HUES64 (cell line): ENCODE results near the gene VWA2.

Source experiments
- H3K27ac ChIP-seq: 2 replicates; pipeline ENCODE4 v1.7.0; 2013; ENCODE audit warnings: low read depth, low read length, inconsistent platforms
- H3K27me3 ChIP-seq: 2 replicates; pipeline ENCODE4 v1.6.1; 2013; ENCODE audit warnings: mild to moderate bottlenecking, low read length; ENCODE audit not compliant: insufficient read depth
- H3K36me3 ChIP-seq: 2 replicates; pipeline ENCODE4 v1.6.1; 2013; ENCODE audit warnings: mild to moderate bottlenecking, low read length; ENCODE audit not compliant: insufficient read depth
- H3K4me1 ChIP-seq: 2 replicates; pipeline ENCODE4 v1.6.1; 2013; ENCODE audit warnings: mild to moderate bottlenecking, low read length, moderate library complexity; ENCODE audit not compliant: insufficient read depth
- H3K4me3 ChIP-seq: 2 replicates; pipeline ENCODE4 v1.5.1; 2013; ENCODE audit warnings: mild to moderate bottlenecking, low read length, moderate library complexity
- H3K9ac ChIP-seq: 2 replicates; pipeline ENCODE4 v1.6.1; 2013; ENCODE audit warnings: mild to moderate bottlenecking, low read depth, low read length
- H3K9me3 ChIP-seq: 2 replicates; pipeline ENCODE4 v1.6.1; 2013; ENCODE audit warnings: low read depth, low read length; ENCODE audit not compliant: insufficient read depth
- WGBS: fragments of 150-250, 120-280 bp; methylation state at CpG from one replicate; pipeline ENCODE4 v1.1.7; 2013; ENCODE audit warnings: missing lambda C conversion rate; 5-methylcytosine and 5-hydroxymethylcytosine counted together

The VWA2 gene

DNA sequence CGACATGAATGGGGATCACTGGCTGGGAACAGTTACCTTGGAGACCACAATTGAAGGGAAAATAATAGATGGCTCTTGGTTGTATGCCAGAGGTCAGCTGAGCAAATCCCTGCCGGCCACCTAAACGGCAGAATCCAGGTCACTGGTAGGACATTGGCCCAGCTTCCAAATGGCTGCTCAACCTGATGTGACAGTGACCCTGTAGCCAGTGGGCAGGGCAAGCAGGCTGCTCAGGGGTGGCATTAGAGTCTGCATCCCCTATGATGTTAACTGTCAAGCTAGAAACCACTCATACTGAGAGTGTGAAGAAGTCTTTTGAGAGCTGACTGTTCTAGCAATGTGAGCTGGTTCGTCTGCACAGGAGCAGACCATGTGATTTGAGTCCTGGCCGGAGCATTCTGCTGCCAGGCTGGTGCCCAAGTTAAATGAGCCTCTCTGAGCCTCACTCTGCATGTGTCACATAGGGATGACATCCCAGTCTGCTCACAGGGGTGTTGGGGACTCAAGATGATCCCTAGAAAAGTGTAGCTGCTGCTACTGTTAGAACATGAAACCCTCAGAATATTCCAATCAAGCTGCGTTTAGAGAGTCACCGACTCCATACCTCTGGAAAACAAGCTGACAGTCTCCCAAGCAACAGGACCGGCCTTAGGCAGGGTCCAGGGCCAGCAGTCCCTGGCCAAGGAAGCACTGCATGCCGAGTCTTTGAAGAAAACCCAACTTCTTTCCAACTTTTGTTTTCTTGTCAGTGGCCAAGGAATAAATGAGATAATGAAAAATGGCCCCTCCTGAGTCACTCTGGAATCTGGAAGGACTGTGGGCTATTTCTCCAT, 69.7 kb downstream of the VWA2 start:
- Histone ChIP-seq H3K9ac (no peak overlapping the region), H3K9me3 (no peaks in the 10 kb centered on the region), H3K4me3 (no peak overlapping the region), H3K27ac (no peak overlapping the region), H3K4me1 (no peaks in the 10 kb centered on the region), H3K36me3 (no peaks in the 10 kb centered on the region), H3K27me3 (no peaks in the 10 kb centered on the region; the same call in 1 of the 2 replicates)
- WGBS, result 89% methylated on average over 9 of the region's 9 CpGs

DNA sequence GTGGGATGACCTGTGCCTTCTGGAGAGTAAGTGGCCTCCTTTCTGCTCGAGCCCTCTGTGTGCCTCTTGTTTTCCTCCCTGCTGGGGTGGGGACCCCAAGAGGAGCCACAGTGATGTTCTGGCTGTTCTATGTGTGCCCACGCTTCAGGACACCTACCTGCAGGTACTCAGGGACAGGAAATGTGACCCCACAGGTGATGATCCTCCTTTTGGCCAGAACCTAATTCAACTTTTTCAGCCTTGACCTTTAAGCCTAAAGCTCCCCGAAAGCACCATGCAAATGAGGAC, 70.3 kb downstream of the VWA2 start:
- Histone ChIP-seq H3K9me3 (no peaks in the 10 kb centered on the region), H3K36me3 (no peaks in the 10 kb centered on the region), H3K9ac (no peak overlapping the region), H3K27ac (no peak overlapping the region), H3K27me3 (no peaks in the 10 kb centered on the region; the same call in 1 of the 2 replicates), H3K4me1 (no peaks in the 10 kb centered on the region), H3K4me3 (no peak overlapping the region)
- 89% methylated on average over 3 of the region's 3 CpGs for WGBS

DNA sequence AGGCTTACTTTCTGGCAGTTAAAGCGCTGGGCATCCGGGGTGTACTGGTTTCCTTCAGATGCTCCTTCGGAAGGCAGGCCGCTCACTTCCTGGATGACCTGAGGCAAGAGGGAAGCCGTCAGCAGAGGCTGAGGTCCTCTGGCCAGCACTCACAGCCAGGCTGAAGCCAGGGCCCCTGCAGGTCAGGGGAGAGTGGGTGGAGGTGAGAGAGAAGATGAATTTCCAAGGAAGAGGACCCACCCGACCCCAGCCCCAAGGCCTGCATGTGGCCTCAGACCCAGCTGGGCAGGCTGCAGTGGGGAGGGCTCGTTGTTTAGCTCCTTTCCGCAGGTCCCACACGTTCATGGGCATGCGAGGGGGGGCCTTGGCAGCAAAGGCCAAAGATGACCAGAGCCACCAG, 71.3 kb downstream of the VWA2 start:
- WGBS, result 86% methylated on average over 10 of the region's 10 CpGs
- H3K27ac ChIP-seq, result no peak overlapping the region

DNA sequence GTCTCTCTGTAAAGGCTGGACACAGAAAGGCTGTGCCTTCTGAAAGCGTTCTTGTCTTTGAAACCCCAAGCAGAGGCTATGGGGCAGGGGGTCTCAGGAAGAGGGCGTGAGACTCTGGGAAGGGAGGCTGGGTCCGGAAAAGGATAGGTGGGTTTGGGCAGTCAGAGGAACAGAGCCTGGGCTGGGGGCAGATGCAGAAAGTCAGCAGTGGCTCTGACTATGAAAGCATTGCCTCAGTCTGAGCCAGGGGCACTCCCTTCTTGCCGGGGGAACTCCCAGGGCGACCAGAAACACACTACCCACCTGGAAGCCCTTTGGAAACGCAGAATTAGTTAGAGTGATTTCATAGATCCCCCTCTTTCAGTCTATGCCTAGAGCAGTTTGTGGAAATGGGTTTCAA, 72.0 kb downstream of the VWA2 start:
- Histone ChIP-seq H3K4me3 (no peak overlapping the region), H3K9me3 (no peaks in the 10 kb centered on the region), H3K27ac (no peak overlapping the region), H3K36me3 (no peaks in the 10 kb centered on the region), H3K27me3 (no peaks in the 10 kb centered on the region), H3K4me1 (no peaks in the 10 kb centered on the region), H3K9ac (no peak overlapping the region)
- 76% methylated on average over 6 of the region's 6 CpGs for WGBS

More for the DNA sequence above, 71.3 kb downstream of the VWA2 start:
- no peaks in the 10 kb centered on the region for H3K36me3 ChIP-seq
- no peaks in the 10 kb centered on the region for H3K9me3 ChIP-seq
- H3K4me3 ChIP-seq, result no peak overlapping the region
- H3K27me3 ChIP-seq, result no peaks in the 10 kb centered on the region
- H3K4me1 ChIP-seq, result no peaks in the 10 kb centered on the region
- no peak overlapping the region for H3K9ac ChIP-seq

DNA sequence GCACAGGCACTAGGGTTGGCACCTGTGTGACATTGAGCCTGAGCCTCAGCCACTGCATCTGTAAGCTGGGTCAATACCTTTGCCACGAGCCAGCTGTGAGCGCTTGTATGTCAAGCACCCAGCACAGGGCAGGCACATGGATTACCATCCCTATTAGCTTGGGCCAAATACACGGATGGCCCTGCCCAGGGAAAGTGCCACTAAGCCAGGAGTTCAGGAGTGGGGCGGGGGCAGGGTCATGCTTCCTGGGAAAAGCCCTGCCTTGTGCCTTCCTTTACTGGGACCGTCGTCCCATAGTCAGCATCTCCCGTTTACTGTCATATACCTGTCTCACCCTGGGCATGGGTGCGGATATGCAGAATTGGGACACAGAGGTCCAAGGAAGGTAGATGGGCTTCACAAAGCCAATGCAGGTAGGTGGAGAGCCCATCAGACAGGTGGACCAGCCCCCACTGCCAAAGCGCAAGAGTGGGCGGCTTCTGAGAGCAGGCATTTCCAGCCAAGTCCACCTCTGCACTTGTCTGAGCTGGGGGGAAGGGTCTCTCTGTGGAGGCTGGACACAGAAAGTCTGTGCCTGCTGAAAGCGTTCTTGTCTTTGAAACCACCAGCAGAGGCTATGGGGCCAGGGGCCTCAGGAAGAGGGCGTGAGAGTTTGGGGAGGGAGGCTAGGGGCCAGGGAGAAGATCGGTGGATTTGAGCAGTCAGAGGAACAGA, 72.6 kb downstream of the VWA2 start:
- WGBS, result 91% methylated on average over 13 of the region's 13 CpGs
- Histone ChIP-seq H3K4me1 (no peaks in the 10 kb centered on the region), H3K4me3 (no peak overlapping the region)

DNA sequence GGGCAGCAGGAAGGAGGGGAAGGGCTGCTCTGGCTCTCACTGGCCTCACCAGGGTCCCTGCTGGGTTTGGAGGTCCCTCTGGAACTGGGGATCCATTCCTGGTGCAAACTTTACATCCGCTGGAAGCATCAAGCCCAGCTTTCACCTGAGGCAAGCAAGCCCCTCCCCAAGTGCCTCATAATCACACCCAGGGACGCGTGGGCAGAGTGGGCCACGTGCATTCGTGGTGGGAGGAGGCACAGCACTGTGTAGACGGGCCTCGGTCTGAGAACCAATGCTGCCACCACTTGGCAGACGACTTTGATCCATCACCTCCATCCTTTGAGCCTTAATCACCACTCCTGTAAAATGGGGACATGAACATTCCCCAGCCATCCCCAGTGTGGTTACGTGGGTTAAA, 74.1 kb downstream of the VWA2 start:
- Histone ChIP-seq H3K9me3 (no peaks in the 10 kb centered on the region), H3K27ac (no peak overlapping the region), H3K9ac (no peak overlapping the region), H3K4me1 (no peaks in the 10 kb centered on the region), H3K27me3 (no peaks in the 10 kb centered on the region), H3K36me3 (no peaks in the 10 kb centered on the region), H3K4me3 (no peak overlapping the region)
- WGBS, result 93% methylated on average over 9 of the region's 9 CpGs

More for the DNA sequence above, 72.6 kb downstream of the VWA2 start:
- no peak overlapping the region for H3K27ac ChIP-seq
- H3K9ac ChIP-seq, result no peak overlapping the region
- no peaks in the 10 kb centered on the region for H3K27me3 ChIP-seq
- H3K36me3 ChIP-seq, result no peaks in the 10 kb centered on the region
- no peaks in the 10 kb centered on the region for H3K9me3 ChIP-seq

DNA sequence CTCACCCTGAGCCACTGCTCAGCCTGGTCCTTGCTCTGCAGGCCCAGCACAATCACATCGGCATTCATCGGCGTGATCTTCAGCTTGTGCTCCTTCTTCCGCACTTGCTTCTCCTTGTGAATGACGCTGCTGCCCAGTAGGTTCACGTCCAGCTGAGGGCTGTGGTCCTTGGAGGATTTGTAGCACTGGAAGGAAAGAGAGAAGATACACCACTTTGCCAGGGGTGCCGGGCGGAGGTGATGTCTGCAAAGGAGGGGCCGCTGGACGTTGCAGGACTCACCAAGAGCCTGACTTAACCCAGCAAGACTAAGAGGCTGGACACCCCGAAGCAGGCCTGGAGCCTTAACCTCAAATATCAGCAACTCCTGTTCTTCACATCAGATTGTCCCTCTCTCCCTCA, 74.8 kb downstream of the VWA2 start:
- WGBS, result 90% methylated on average over 11 of the region's 11 CpGs
- no peak overlapping the region for H3K4me3 ChIP-seq
- H3K4me1 ChIP-seq, result no peaks in the 10 kb centered on the region
- H3K9ac ChIP-seq, result no peak overlapping the region
- no peaks in the 10 kb centered on the region for H3K36me3 ChIP-seq
- H3K27me3 ChIP-seq, result no peaks in the 10 kb centered on the region
- H3K9me3 ChIP-seq, result no peaks in the 10 kb centered on the region
- no peak overlapping the region for H3K27ac ChIP-seq

DNA sequence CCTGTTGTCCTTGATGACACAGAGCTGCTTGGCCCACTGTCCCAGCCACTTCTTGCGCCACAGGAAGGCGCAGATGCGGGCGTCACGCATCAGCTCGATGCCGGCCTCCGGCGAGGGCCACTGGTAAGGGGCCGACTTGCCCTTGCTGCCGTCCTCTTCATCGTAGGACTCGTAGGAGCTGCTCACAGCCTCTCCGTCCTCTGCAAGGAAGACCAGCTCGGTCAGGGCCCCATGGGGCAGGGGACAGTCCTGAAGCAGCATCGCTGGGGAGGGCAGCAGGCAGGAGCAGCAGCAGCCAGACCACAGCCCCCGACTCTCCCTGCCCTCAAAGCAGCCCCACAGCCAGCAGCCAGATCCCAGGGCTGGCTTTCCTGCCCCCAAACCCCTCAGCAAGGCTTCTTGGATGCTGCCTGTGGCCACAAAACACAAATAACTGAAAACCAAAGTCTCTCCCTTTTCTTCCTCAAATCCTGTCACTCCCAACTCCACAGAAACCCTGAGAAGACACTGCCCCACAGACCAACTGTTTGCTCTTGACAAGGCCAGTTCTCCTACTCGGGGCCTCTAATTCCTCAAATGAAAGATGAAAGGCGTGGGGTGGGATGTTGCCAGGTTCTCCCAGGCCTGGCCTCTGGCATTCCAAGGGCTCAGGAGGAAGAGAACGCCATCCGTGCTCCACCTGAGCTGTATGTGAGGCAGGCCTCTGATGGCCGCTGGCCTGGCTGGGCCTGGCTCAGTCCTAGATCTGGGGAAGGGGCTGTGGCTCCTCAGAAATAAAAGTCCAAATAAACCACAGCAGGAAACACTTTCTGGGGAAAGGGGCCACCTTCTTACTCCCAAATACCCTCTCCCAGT, 76.7 kb downstream of the VWA2 start:
- Histone ChIP-seq H3K4me3 (no peak overlapping the region), H3K9me3 (no peaks in the 10 kb centered on the region), H3K27me3 (no peaks in the 10 kb centered on the region), H3K4me1 (peaks cover 8% of the 10 kb centered on the region; the same call in 1 of the 2 replicates), H3K36me3 (no peaks in the 10 kb centered on the region), H3K9ac (no peak overlapping the region), H3K27ac (no peak overlapping the region)
- WGBS, result 91% methylated on average over 22 of the region's 22 CpGs

DNA sequence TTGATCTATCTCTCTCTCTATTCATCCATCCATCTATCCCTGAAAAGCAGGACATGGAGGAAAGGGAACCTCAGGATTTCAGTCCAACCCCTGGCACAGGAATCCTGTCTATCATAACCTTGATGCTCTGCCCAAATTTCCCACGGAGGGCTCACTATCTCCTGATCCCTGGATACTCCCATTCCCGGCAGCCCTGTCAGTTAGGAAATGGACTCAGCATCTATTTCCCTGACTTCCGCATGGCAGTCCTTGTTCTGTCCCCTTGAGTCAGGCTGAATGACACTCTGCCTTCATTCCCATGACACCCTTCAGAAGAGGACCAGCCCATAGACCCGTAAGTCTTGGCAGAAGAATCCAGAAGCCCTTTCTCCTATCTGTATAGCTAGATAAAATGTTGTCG, 77.7 kb downstream of the VWA2 start:
- H3K4me3 ChIP-seq, result no peak overlapping the region
- H3K27ac ChIP-seq, result no peak overlapping the region
- H3K36me3 ChIP-seq, result no peaks in the 10 kb centered on the region
- 77% methylated on average over 5 of the region's 5 CpGs for WGBS
- H3K27me3 ChIP-seq, result no peaks in the 10 kb centered on the region
- H3K9me3 ChIP-seq, result no peaks in the 10 kb centered on the region
- peaks cover 9% of the 10 kb centered on the region; the same call in 1 of the 2 replicates for H3K4me1 ChIP-seq
- no peak overlapping the region for H3K9ac ChIP-seq

DNA sequence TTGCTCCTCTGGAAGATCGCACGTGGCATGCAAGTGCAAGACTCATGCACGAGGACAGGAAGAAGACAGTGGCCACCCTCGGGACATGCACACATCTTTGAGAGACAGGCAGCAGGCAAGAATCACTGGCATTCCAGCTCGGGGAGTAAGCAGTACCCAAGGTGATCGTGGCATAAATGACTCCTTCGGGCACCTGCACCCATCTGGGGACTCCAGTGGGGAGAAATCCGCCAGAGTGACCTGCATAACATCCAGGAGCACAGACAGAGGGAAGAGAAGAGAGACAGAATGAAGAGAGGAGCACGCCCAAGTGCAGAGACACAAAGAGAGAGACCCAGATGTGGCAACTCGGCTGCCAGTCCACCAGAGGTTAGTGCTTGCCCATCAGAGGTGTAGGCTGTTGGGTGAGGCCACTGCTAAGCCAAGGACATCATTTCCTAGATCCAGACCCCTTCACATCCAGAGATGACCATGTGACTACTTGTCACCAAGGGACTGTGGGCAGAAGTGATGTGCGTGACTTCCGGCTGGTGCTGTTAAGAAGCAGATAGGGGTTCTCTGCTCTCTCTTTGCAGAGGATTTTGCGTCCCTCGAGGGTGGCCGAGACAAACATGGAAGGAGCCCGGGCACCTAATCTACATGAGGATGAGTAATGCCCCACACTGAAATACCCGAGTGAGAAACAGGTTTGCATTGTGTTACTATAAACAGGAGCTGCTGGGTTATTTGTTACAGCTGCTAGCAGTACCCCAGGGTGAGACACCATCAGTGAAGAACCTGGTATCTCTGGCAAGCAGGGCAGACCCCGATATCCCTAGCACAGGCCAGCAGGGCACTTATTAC, 80.6 kb downstream of the VWA2 start:
- 90% methylated on average over 18 of the region's 18 CpGs for WGBS
- no peak overlapping the region for H3K4me3 ChIP-seq
- H3K27me3 ChIP-seq, result no peaks in the 10 kb centered on the region
- peaks cover 9% of the 10 kb centered on the region; the same call in 1 of the 2 replicates for H3K4me1 ChIP-seq
- H3K27ac ChIP-seq, result no peak overlapping the region
- H3K36me3 ChIP-seq, result no peaks in the 10 kb centered on the region
- no peak overlapping the region for H3K9ac ChIP-seq
- H3K9me3 ChIP-seq, result no peaks in the 10 kb centered on the region
